ENCODE measurements around the gene CDON.

- TF ChIP-seq, protein P1, sequence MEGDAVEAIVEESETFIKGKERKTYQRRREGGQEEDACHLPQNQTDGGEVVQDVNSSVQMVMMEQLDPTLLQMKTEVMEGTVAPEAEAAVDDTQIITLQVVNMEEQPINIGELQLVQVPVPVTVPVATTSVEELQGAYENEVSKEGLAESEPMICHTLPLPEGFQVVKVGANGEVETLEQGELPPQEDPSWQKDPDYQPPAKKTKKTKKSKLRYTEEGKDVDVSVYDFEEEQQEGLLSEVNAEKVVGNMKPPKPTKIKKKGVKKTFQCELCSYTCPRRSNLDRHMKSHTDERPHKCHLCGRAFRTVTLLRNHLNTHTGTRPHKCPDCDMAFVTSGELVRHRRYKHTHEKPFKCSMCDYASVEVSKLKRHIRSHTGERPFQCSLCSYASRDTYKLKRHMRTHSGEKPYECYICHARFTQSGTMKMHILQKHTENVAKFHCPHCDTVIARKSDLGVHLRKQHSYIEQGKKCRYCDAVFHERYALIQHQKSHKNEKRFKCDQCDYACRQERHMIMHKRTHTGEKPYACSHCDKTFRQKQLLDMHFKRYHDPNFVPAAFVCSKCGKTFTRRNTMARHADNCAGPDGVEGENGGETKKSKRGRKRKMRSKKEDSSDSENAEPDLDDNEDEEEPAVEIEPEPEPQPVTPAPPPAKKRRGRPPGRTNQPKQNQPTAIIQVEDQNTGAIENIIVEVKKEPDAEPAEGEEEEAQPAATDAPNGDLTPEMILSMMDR (IDR thresholded peaks at IDR 0.05; ENCODE audit: insufficient read depth, low read length, poor library complexity, severe bottlenecking), result no peak
- no peak for TF ChIP-seq EZH2phosphoT487 (conservative IDR thresholded peaks at IDR 0.05; ENCODE audit: low read length)
These were observed 21.9 kb upstream of the CDON start for GRCh38 chr11:126084608-126084912.

Data from SU-DHL-6 (cell line).